ENCODE data around the gene NXPH4. TPM values are rescaled to one million over a fixed set of nuclear protein-coding genes. Genes with fewer than 3 reads are reported as not detected.

NXPH4 gene
- total and polyA plus RNA-seq, 7 donors: 0.01 to 0.58 (median 0.24) TPM; not detected in 2

- no peaks in the 10 kb centered on the region for H3K27me3 ChIP-seq (ENCODE audit: insufficient read depth in 3 of 3, low read length in 2 of 3)
- ATAC-seq (no peak), DNase-seq (no peak)
- no peak overlapping the region for H3K27ac ChIP-seq
- H3K36me3 ChIP-seq (ENCODE audit: insufficient read depth in 1 of 2, low read depth in 1 of 2): peaks cover 0 to 56% of the 10 kb centered on the region in 2 donors
- H3K4me1 ChIP-seq: no peaks in the 10 kb centered on the region
- no peak overlapping the region for H3K4me3 ChIP-seq
- 68 to 79% (median 76%) methylated on average over 19 of the region's 19 CpGs for WGBS, 3 donors
- intact Hi-C loops (cut with DNase I): no loop called here
- TF ChIP-seq CTCF (IDR thresholded peaks at IDR 0.05): no peak
- H3K9me3 ChIP-seq: no peaks in the 10 kb centered on the region
These were observed 14.3 kb upstream of the NXPH4 start for GRCh38 chr12:57202321-57202720.

- WGBS, 3 donors: 64 to 78% (median 68%) methylated on average over 27 to 28 of the region's 28 CpGs
- no peaks in the 10 kb centered on the region for H3K9me3 ChIP-seq
- ATAC-seq: no peak
- peaks cover 0 to 48% of the 10 kb centered on the region in 2 donors for H3K36me3 ChIP-seq (ENCODE audit: insufficient read depth in 1 of 2, low read depth in 1 of 2)
- no peaks in the 10 kb centered on the region for H3K4me1 ChIP-seq
- no peak for TF ChIP-seq CTCF (IDR thresholded peaks at IDR 0.05)
- no peaks in the 10 kb centered on the region for H3K27me3 ChIP-seq (ENCODE audit: insufficient read depth in 3 of 3, low read length in 2 of 3)
- H3K4me3 ChIP-seq: no peak overlapping the region
- DNase-seq: no peak
- no peak overlapping the region for H3K27ac ChIP-seq
- intact Hi-C loops (cut with DNase I): no loop called here
These were observed 13.4 kb upstream of the NXPH4 start for GRCh38 chr12:57203201-57203600.

GRCh38 chr12:57203791-57204190 lies 12.8 kb upstream of the NXPH4 start:
- ATAC-seq (no peak), DNase-seq (no peak)
- WGBS, 3 donors: 77 to 89% (median 77%) methylated on average over 11 of the region's 11 CpGs
- no peak overlapping the region for H3K4me3 ChIP-seq
- intact Hi-C loops (cut with DNase I): no loop called here
- no peaks in the 10 kb centered on the region for H3K9me3 ChIP-seq
- no peak for TF ChIP-seq CTCF (IDR thresholded peaks at IDR 0.05)
- H3K27ac ChIP-seq: no peak overlapping the region
- no peaks in the 10 kb centered on the region for H3K4me1 ChIP-seq
- H3K27me3 ChIP-seq (ENCODE audit: insufficient read depth in 3 of 3, low read length in 2 of 3): no peaks in the 10 kb centered on the region
- H3K36me3 ChIP-seq (ENCODE audit: insufficient read depth in 1 of 2, low read depth in 1 of 2): peaks cover 0 to 42% of the 10 kb centered on the region in 2 donors

GRCh38 chr12:57204454-57204853 lies 12.1 kb upstream of the NXPH4 start:
- no peak overlapping the region for H3K27ac ChIP-seq
- H3K4me1 ChIP-seq: no peaks in the 10 kb centered on the region
- WGBS, 3 donors: 83 to 87% (median 86%) methylated on average over 18 to 19 of the region's 19 CpGs
- ATAC-seq (no peak), DNase-seq (no peak)
- intact Hi-C loops (cut with DNase I): no loop called here
- TF ChIP-seq CTCF (IDR thresholded peaks at IDR 0.05): no peak
- no peaks in the 10 kb centered on the region for H3K9me3 ChIP-seq
- no peak overlapping the region for H3K4me3 ChIP-seq
- no peaks in the 10 kb centered on the region for H3K27me3 ChIP-seq (ENCODE audit: insufficient read depth in 3 of 3, low read length in 2 of 3)
- peaks cover 0 to 37% of the 10 kb centered on the region in 2 donors for H3K36me3 ChIP-seq (ENCODE audit: insufficient read depth in 1 of 2, low read depth in 1 of 2)

GRCh38 chr12:57205186-57205585 lies 11.4 kb upstream of the NXPH4 start:
- intact Hi-C loops (cut with DNase I): no loop called here
- DNase-seq: no peak
- H3K36me3 ChIP-seq (ENCODE audit: insufficient read depth in 1 of 2, low read depth in 1 of 2): peaks cover 0 to 29% of the 10 kb centered on the region in 2 donors

More at GRCh38 chr12:57205186-57205585, 11.4 kb upstream of the NXPH4 start:
- no peaks in the 10 kb centered on the region for H3K27me3 ChIP-seq (ENCODE audit: insufficient read depth in 3 of 3, low read length in 2 of 3)
- ATAC-seq: no peak
- WGBS, 3 donors: 91 to 96% (median 94%) methylated on average over 25 to 26 of the region's 26 CpGs
- H3K4me3 ChIP-seq: no peak overlapping the region
- H3K9me3 ChIP-seq: no peaks in the 10 kb centered on the region
- H3K27ac ChIP-seq: no peak overlapping the region
- no peaks in the 10 kb centered on the region for H3K4me1 ChIP-seq
- no peak for TF ChIP-seq CTCF (IDR thresholded peaks at IDR 0.05)
